Neural cell (in vitro differentiated cells): ENCODE data around the gene CCER1. TPM values are rescaled to one million over a fixed set of nuclear protein-coding genes. Genes with fewer than 3 reads are reported as not detected.

Experiments used
- H2AFZ ChIP-seq: fragments of 200-600, 300-800 bp; sonication (generic), shearing (Covaris generic); 2 replicates; pipeline ENCODE4 v1.6.0; 2014; ENCODE audit warnings: low read depth, mild to moderate bottlenecking, antibody characterized with exemption, low read length, moderate library complexity
- H3F3A ChIP-seq: fragments of 200-600 bp; shearing (Covaris generic); 2 replicates; pipeline ENCODE4 v1.6.1; 2016; ENCODE audit warnings: mild to moderate bottlenecking, moderate library complexity, mixed read lengths, antibody characterized with exemption, low read length; ENCODE audit not compliant: insufficient read depth, poor library complexity, severe bottlenecking
- H3K27ac ChIP-seq: fragments of 200-600, 300-800 bp; sonication (generic), shearing (Covaris generic); 2 replicates; pipeline ENCODE4 v1.5.1; 2014; ENCODE audit warnings: mild to moderate bottlenecking, low read length, moderate library complexity
- H3K27me3 ChIP-seq: fragments of 300-800, 200-600 bp; sonication (generic), shearing (Covaris generic); 2 replicates; pipeline ENCODE4 v1.6.0; 2014; ENCODE audit warnings: mild to moderate bottlenecking, low read depth, low read length, moderate library complexity; ENCODE audit not compliant: insufficient read depth
- H3K36me3 ChIP-seq: fragments of 300-800, 200-600 bp; sonication (generic), shearing (Covaris generic); 2 replicates; pipeline ENCODE4 v1.5.1; 2014; ENCODE audit warnings: mild to moderate bottlenecking, antibody characterized with exemption, low read length, moderate library complexity; ENCODE audit not compliant: insufficient read depth
- H3K4me2 ChIP-seq: fragments of 300-800, 200-600 bp; sonication (generic), shearing (Covaris generic); 2 replicates; pipeline ENCODE4 v1.6.0; 2014; ENCODE audit warnings: mild to moderate bottlenecking, low read length
- H3K4me3 ChIP-seq: fragments of 300-800, 200-600 bp; sonication (generic), shearing (Covaris generic); 2 replicates; pipeline ENCODE4 v1.5.1; 2014; ENCODE audit warnings: mild to moderate bottlenecking, low read length, moderate library complexity
- H3K79me2 ChIP-seq: fragments of 200-600 bp; shearing (Covaris generic); replicated peaks from 2 replicates; pipeline ENCODE4 v1.6.0; 2014; ENCODE audit warnings: mild to moderate bottlenecking, low read length, moderate library complexity; ENCODE audit not compliant: insufficient read depth
- H3K9ac ChIP-seq: fragments of 300-800, 200-600 bp; sonication (generic), shearing (Covaris generic); 2 replicates; pipeline ENCODE4 v1.6.1; 2016; ENCODE audit warnings: mild to moderate bottlenecking, low read length, mixed read lengths
- H3K9me2 ChIP-seq: fragments of 200-600 bp; shearing (Covaris generic); 2 replicates; pipeline ENCODE4 v1.6.1; 2016; ENCODE audit warnings: mild to moderate bottlenecking, low read length, mixed read lengths; ENCODE audit not compliant: insufficient read depth
- H3K9me3 ChIP-seq: fragments of 200-600, 300-800 bp; sonication (generic), shearing (Covaris generic); 2 replicates; pipeline ENCODE4 v1.6.1; 2016; ENCODE audit warnings: mild to moderate bottlenecking, mixed run types, low read length, moderate library complexity, mixed read lengths
- H4K20me1 ChIP-seq: fragments of 200-600 bp; shearing (Covaris generic); 2 replicates; pipeline ENCODE4 v1.6.1; 2016; ENCODE audit warnings: mild to moderate bottlenecking, mixed run types; ENCODE audit not compliant: insufficient read depth
- CTCF ChIP-seq: fragments of 450-650 bp; IDR thresholded peaks from 2 replicates; pipeline ENCODE4 v1.5.1; 2014; ENCODE audit warnings: antibody characterized with exemption, mild to moderate bottlenecking, moderate library complexity; ENCODE audit not compliant: poor library complexity, severe bottlenecking
- EP300 ChIP-seq: fragments of 450-650 bp; conservative IDR thresholded peaks from 2 replicates; pipeline ENCODE4 v1.6.1; 2014; ENCODE audit warnings: antibody characterized with exemption, mild to moderate bottlenecking, moderate library complexity; ENCODE audit not compliant: poor library complexity, severe bottlenecking
- EZH2 ChIP-seq: fragments of 200-600, 300-800 bp; shearing (Covaris generic), sonication (generic); IDR thresholded peaks from 2 replicates; pipeline ENCODE4 v1.6.1; 2014; ENCODE audit warnings: antibody characterized with exemption, low read length, borderline replicate concordance, mild to moderate bottlenecking; ENCODE audit not compliant: insufficient read depth, poor library complexity, severe bottlenecking
- MXI1 ChIP-seq: fragments of 450-650 bp; conservative IDR thresholded peaks from 2 replicates; pipeline ENCODE4 v1.6.1; 2014; ENCODE audit warnings: antibody characterized with exemption, mild to moderate bottlenecking; ENCODE audit not compliant: poor library complexity, severe bottlenecking
- POLR2AphosphoS5 ChIP-seq: IDR thresholded peaks from 2 replicates; pipeline ENCODE4 v1.6.1; 2012
- RAD21 ChIP-seq: fragments of 450-650 bp; conservative IDR thresholded peaks from 2 replicates; pipeline ENCODE4 v1.6.1; 2014; ENCODE audit warnings: antibody characterized with exemption, mild to moderate bottlenecking, moderate library complexity
- REST ChIP-seq: IDR thresholded peaks from 2 replicates; pipeline ENCODE4 v1.6.1; 2012; ENCODE audit warnings: borderline replicate concordance
- SMC3 ChIP-seq: fragments of 450-650 bp; conservative IDR thresholded peaks from 2 replicates; pipeline ENCODE4 v1.6.1; 2014; ENCODE audit warnings: antibody characterized with exemption, mild to moderate bottlenecking, moderate library complexity; ENCODE audit not compliant: poor library complexity
- TAF1 ChIP-seq: IDR thresholded peaks from 2 replicates; pipeline ENCODE4 v1.6.1; 2012; ENCODE audit warnings: low read depth
- polyA plus RNA-seq: library from polyadenylated mRNA; depleted of rRNA; stranded (reverse); fragments of >200 nt; gene quantifications from 2 replicates; pipeline ENCODE4 v1.2.3, GENCODE V29; 2014

CCER1 gene
- polyA plus RNA-seq, 1 donor from 2014 or later: not detected

DNA sequence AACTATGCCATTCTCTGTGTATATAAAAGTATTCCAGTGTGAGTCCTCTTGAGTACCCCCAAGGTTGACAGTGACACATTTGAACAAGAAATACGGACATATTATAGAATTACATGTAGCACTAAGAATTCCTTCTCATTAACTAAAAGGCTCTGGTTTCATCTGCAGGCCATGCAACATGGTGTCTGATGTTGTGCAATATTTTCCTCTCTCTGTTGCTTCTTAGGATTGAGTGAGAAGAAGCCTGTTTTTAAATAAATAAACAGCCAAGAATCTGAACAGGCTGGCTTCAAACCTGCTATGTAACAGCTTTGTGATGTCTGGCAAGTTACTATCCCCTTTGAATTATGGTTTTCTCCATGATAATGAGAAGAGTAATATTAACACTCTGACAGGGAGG, 22.2 kb upstream of the CCER1 start:
- no peaks in the 10 kb centered on the region for H3K9me2 ChIP-seq
- H3K9me3 ChIP-seq: no peaks in the 10 kb centered on the region
- no peaks in the 10 kb centered on the region for H3K36me3 ChIP-seq
- H3K9ac ChIP-seq: no peak overlapping the region
- TF ChIP-seq EP300 (no peak), POLR2AphosphoS5 (no peak), SMC3 (no peak), RAD21 (no peak)
- no peaks in the 10 kb centered on the region for H3F3A ChIP-seq
- H3K4me3 ChIP-seq: no peak overlapping the region
- no peak overlapping the region for H3K4me2 ChIP-seq
- H3K27ac ChIP-seq: no peak overlapping the region
- no peaks in the 10 kb centered on the region for H4K20me1 ChIP-seq
- H3K27me3 ChIP-seq: no peaks in the 10 kb centered on the region
- no peaks in the 10 kb centered on the region for H3K79me2 ChIP-seq
- H2AFZ ChIP-seq: no peak overlapping the region

DNA sequence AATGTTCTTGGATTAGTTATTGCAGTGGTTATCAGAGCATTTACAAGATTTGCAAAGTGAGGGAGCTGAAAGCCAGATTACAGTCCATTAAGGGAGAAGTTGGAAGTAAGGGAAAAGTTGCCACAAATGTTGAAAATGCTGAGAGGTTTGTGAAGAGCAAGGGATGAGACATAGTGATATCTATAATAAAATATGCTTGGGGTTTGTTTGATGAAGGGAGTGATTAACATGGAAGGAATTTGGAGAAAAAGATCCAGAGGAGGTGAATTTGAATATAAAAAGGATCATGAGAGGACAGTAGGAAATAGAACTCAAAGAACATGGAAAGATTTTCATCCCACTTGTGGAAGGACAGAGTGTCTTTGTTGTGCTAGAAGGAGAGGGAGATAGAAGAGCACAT, 19.3 kb upstream of the CCER1 start:
- Histone ChIP-seq H3K79me2 (no peaks in the 10 kb centered on the region), H3K27me3 (no peaks in the 10 kb centered on the region), H4K20me1 (no peaks in the 10 kb centered on the region), H3F3A (no peaks in the 10 kb centered on the region), H3K36me3 (no peaks in the 10 kb centered on the region), H3K9me3 (no peaks in the 10 kb centered on the region), H3K9me2 (no peaks in the 10 kb centered on the region), H3K9ac (no peak overlapping the region), H2AFZ (no peak overlapping the region), H3K4me3 (no peak overlapping the region), H3K27ac (no peak overlapping the region), H3K4me2 (no peak overlapping the region)
- TF ChIP-seq CTCF (no peak), REST (no peak), RAD21 (no peak), EZH2 (no peak), MXI1 (no peak), SMC3 (no peak), EP300 (no peak), POLR2AphosphoS5 (no peak)

DNA sequence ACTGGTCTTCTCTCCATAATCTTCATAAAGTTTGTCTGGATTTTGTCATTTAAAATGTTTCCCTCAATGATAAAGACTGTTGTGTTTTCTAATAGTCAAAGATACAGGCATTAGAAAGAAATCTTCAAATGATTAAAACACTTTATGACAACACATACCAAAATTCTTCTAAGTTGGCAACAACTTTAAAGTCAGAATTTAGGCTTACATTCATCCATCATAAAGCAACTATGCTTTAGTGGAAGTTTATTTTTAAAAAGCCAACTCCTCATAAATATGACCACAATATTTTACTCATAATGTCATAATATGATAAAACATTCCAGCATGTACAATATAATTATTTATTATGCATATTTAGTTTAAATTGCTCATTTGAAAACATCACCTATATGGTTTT, 17.2 kb upstream of the CCER1 start:
- no peaks in the 10 kb centered on the region for H3K9me2 ChIP-seq
- no peaks in the 10 kb centered on the region for H3K36me3 ChIP-seq
- no peak overlapping the region for H3K27ac ChIP-seq
- H3K79me2 ChIP-seq: no peaks in the 10 kb centered on the region
- H3K9ac ChIP-seq: no peak overlapping the region
- no peak overlapping the region for H3K4me2 ChIP-seq
- H3K9me3 ChIP-seq: no peaks in the 10 kb centered on the region
- no peaks in the 10 kb centered on the region for H3F3A ChIP-seq
- H3K4me3 ChIP-seq: no peak overlapping the region
- TF ChIP-seq POLR2AphosphoS5 (no peak), CTCF (no peak), SMC3 (no peak), EP300 (no peak), RAD21 (no peak), TAF1 (no peak), EZH2 (no peak), MXI1 (no peak), REST (no peak)
- H4K20me1 ChIP-seq: no peaks in the 10 kb centered on the region
- no peak overlapping the region for H2AFZ ChIP-seq
- no peaks in the 10 kb centered on the region for H3K27me3 ChIP-seq
